ENCODE results near the gene SEZ6L.

Gene SEZ6L

GRCh38 chr22:26141831-26142230, 27.4 kb upstream of the SEZ6L start:
- Histone ChIP-seq H2AFZ (ENCODE audit: low read length) (no peak overlapping the region), H3K79me2 (ENCODE audit: insufficient read depth, low read length) (no peaks in the 10 kb centered on the region), H3K36me3 (ENCODE audit: insufficient read depth, low read length) (no peaks in the 10 kb centered on the region), H3F3A (ENCODE audit: low read depth) (no peaks in the 10 kb centered on the region), H3K27me3 (ENCODE audit: insufficient read depth, low read length, poor library complexity, severe bottlenecking) (no peaks in the 10 kb centered on the region), H3K9ac (ENCODE audit: low read depth, low read length, poor library complexity, severe bottlenecking) (no peak overlapping the region), H3K9me2 (replicated peaks; ENCODE audit: low read depth, low read length) (no peaks in the 10 kb centered on the region), H3K4me3 (ENCODE audit: low read length, poor library complexity, severe bottlenecking) (no peak overlapping the region), H3K4me2 (ENCODE audit: low read depth, low read length, poor library complexity, severe bottlenecking) (no peak overlapping the region), H3K4me1 (ENCODE audit: insufficient read depth, low read length, poor library complexity, severe bottlenecking) (no peaks in the 10 kb centered on the region), H4K20me1 (ENCODE audit: insufficient read depth, low read length, poor library complexity, severe bottlenecking) (no peaks in the 10 kb centered on the region), H3K9me3 (ENCODE audit: insufficient read depth, low read depth, low read length) (no peaks in the 10 kb centered on the region)
- no peak for TF ChIP-seq EZH2phosphoT487 (IDR thresholded peaks at IDR 0.05; ENCODE audit: borderline replicate concordance)
- no peak for TF ChIP-seq CTCF (conservative IDR thresholded peaks at IDR 0.05; ENCODE audit: low read length)

GRCh38 chr22:26143806-26144325, 25.4 kb upstream of the SEZ6L start:
- Histone ChIP-seq H3K4me1 (ENCODE audit: insufficient read depth, low read length, poor library complexity, severe bottlenecking) (no peaks in the 10 kb centered on the region), H4K20me1 (ENCODE audit: insufficient read depth, low read length, poor library complexity, severe bottlenecking) (no peaks in the 10 kb centered on the region), H2AFZ (ENCODE audit: low read length) (no peak overlapping the region), H3K79me2 (ENCODE audit: insufficient read depth, low read length) (no peaks in the 10 kb centered on the region), H3K4me2 (ENCODE audit: low read depth, low read length, poor library complexity, severe bottlenecking) (no peak overlapping the region), H3K4me3 (ENCODE audit: low read length, poor library complexity, severe bottlenecking) (no peak overlapping the region), H3K9me3 (ENCODE audit: insufficient read depth, low read depth, low read length) (no peaks in the 10 kb centered on the region), H3K36me3 (ENCODE audit: insufficient read depth, low read length) (no peaks in the 10 kb centered on the region), H3K9ac (ENCODE audit: low read depth, low read length, poor library complexity, severe bottlenecking) (no peak overlapping the region), H3K27me3 (ENCODE audit: insufficient read depth, low read length, poor library complexity, severe bottlenecking) (no peaks in the 10 kb centered on the region), H3F3A (ENCODE audit: low read depth) (no peaks in the 10 kb centered on the region), H3K9me2 (replicated peaks; ENCODE audit: low read depth, low read length) (no peaks in the 10 kb centered on the region)
- TF ChIP-seq EZH2phosphoT487 (IDR thresholded peaks at IDR 0.05; ENCODE audit: borderline replicate concordance), result no peak
- TF ChIP-seq CTCF (conservative IDR thresholded peaks at IDR 0.05; ENCODE audit: low read length), result no peak

GRCh38 chr22:26159886-26160285, 9.4 kb upstream of the SEZ6L start:
- H3F3A ChIP-seq (ENCODE audit: low read depth), result no peaks in the 10 kb centered on the region
- no peaks in the 10 kb centered on the region for H3K27me3 ChIP-seq (ENCODE audit: insufficient read depth, low read length, poor library complexity, severe bottlenecking)
- H3K4me3 ChIP-seq (ENCODE audit: low read length, poor library complexity, severe bottlenecking), result no peak overlapping the region
- no peak overlapping the region for H3K9ac ChIP-seq (ENCODE audit: low read depth, low read length, poor library complexity, severe bottlenecking)
- no peak overlapping the region for H2AFZ ChIP-seq (ENCODE audit: low read length)
- H3K36me3 ChIP-seq (ENCODE audit: insufficient read depth, low read length), result no peaks in the 10 kb centered on the region
- no peak overlapping the region for H3K4me2 ChIP-seq (ENCODE audit: low read depth, low read length, poor library complexity, severe bottlenecking)
- TF ChIP-seq EZH2phosphoT487 (IDR thresholded peaks at IDR 0.05; ENCODE audit: borderline replicate concordance) (no peak), CTCF (conservative IDR thresholded peaks at IDR 0.05; ENCODE audit: low read length) (no peak)
- no peaks in the 10 kb centered on the region for H3K9me2 ChIP-seq (replicated peaks; ENCODE audit: low read depth, low read length)
- H4K20me1 ChIP-seq (ENCODE audit: insufficient read depth, low read length, poor library complexity, severe bottlenecking), result no peaks in the 10 kb centered on the region
- no peaks in the 10 kb centered on the region for H3K4me1 ChIP-seq (ENCODE audit: insufficient read depth, low read length, poor library complexity, severe bottlenecking)
- H3K9me3 ChIP-seq (ENCODE audit: insufficient read depth, low read depth, low read length), result no peaks in the 10 kb centered on the region
- no peaks in the 10 kb centered on the region for H3K79me2 ChIP-seq (ENCODE audit: insufficient read depth, low read length)

Data from Loucy (cell line).